HG02759 (cell line): ENCODE results near the gene RHOJ.
"Not testable (repeated sequence)": the region's sequence is repeated elsewhere in the genome, so short reads cannot be mapped to it uniquely, and the experiment has no call there.

Source experiments
- ATAC-seq: cut with Tn5 transposase; IDR thresholded peaks from one replicate; pipeline ENCODE4 v1.9.1; 2021; ENCODE audit warnings: mild to moderate bottlenecking, moderate library complexity; ENCODE audit not compliant: unreplicated experiment

Gene RHOJ

GRCh38 chr14:63266106-63266505 lies 61.9 kb downstream of the RHOJ start:
- no peak for ATAC-seq

GRCh38 chr14:63267171-63267570 lies 62.9 kb downstream of the RHOJ start:
- no peak for ATAC-seq

GRCh38 chr14:63268771-63269170 lies 64.5 kb downstream of the RHOJ start:
- no peak for ATAC-seq

GRCh38 chr14:63269561-63270225 lies 65.5 kb downstream of the RHOJ start:
- no peak for ATAC-seq

- ATAC-seq: no peak
These were observed 68.9 kb downstream of the RHOJ start for GRCh38 chr14:63273129-63273528.

- no peak for ATAC-seq
These were observed 69.7 kb downstream of the RHOJ start for GRCh38 chr14:63273717-63274655.

- ATAC-seq: no peak
These were observed 71.4 kb downstream of the RHOJ start for GRCh38 chr14:63275611-63276010.

- no peak for ATAC-seq
These were observed 71.8 kb downstream of the RHOJ start for GRCh38 chr14:63276016-63276415.

GRCh38 chr14:63276492-63277342 lies 72.5 kb downstream of the RHOJ start:
- ATAC-seq: peak; percentile 74

GRCh38 chr14:63277591-63278183 lies 73.4 kb downstream of the RHOJ start:
- ATAC-seq: no peak

- not testable (repeated sequence) for ATAC-seq
These were observed 75.7 kb downstream of the RHOJ start for GRCh38 chr14:63279933-63280332.

- no peak for ATAC-seq
These were observed 79.0 kb downstream of the RHOJ start for GRCh38 chr14:63282997-63283883.

GRCh38 chr14:63283884-63284248 lies 79.6 kb downstream of the RHOJ start:
- no peak for ATAC-seq

GRCh38 chr14:63286071-63286470 lies 81.8 kb downstream of the RHOJ start:
- ATAC-seq: no peak

- no peak for ATAC-seq
These were observed 83.6 kb downstream of the RHOJ start for GRCh38 chr14:63287666-63288483.

- ATAC-seq: no peak
These were observed 84.6 kb downstream of the RHOJ start for GRCh38 chr14:63288853-63289252.

GRCh38 chr14:63290741-63291430 lies 86.6 kb downstream of the RHOJ start:
- no peak for ATAC-seq

- ATAC-seq: no peak
These were observed 88.6 kb downstream of the RHOJ start for GRCh38 chr14:63292805-63293204.
